Nephron progenitor cell (in vitro differentiated cells): ENCODE results near the gene ASAP2.

Source experiments
- DNase-seq: peaks from one replicate; pipeline ENCODE4 v3.0.0; 2021
- H3K27ac Mint-ChIP-seq: 2 replicates; pipeline ENCODE4 v1.8.0; 2021; ENCODE audit warnings: mild to moderate bottlenecking, moderate library complexity, mixed read lengths
- H3K27me3 Mint-ChIP-seq: 2 replicates; pipeline ENCODE4 v1.8.0; 2021; ENCODE audit warnings: mild to moderate bottlenecking, low read depth, mixed read lengths; ENCODE audit not compliant: poor library complexity
- H3K36me3 Mint-ChIP-seq: 2 replicates; pipeline ENCODE4 v1.8.0; 2021; ENCODE audit warnings: low read depth, mixed read lengths
- H3K4me1 Mint-ChIP-seq: 2 replicates; pipeline ENCODE4 v1.8.0; 2021; ENCODE audit warnings: mixed read lengths
- H3K4me3 Mint-ChIP-seq: 2 replicates; pipeline ENCODE4 v1.8.0; 2021; ENCODE audit warnings: mild to moderate bottlenecking, moderate library complexity, mixed read lengths
- H3K9me3 Mint-ChIP-seq: 2 replicates; pipeline ENCODE4 v1.8.0; 2021; ENCODE audit warnings: mild to moderate bottlenecking, moderate library complexity, mixed read lengths
- CTCF ChIP-seq: fragments of 200-600 bp; sonication (generic); IDR thresholded peaks from 2 replicates; pipeline ENCODE4 v1.5.0; 2021; ENCODE audit warnings: antibody characterized with exemption

Gene ASAP2

GRCh38 chr2:9192712-9193111 lies 13.9 kb upstream of the ASAP2 start:
- Mint-ChIP-seq H3K4me3 (no peak overlapping the region), H3K36me3 (no peaks in the 10 kb centered on the region), H3K27ac (no peak overlapping the region), H3K9me3 (peaks cover 5% of the 10 kb centered on the region), H3K27me3 (peaks cover 4% of the 10 kb centered on the region), H3K4me1 (peaks cover 36% of the 10 kb centered on the region)
- TF ChIP-seq CTCF = no peak
- DNase-seq = no peak

- no peak for TF ChIP-seq CTCF
- no peak for DNase-seq
- Mint-ChIP-seq H3K27me3 (peaks cover 4% of the 10 kb centered on the region), H3K27ac (no peak overlapping the region), H3K4me3 (no peak overlapping the region), H3K9me3 (peaks cover 8% of the 10 kb centered on the region), H3K4me1 (peaks cover 44% of the 10 kb centered on the region), H3K36me3 (no peaks in the 10 kb centered on the region)
Measured at GRCh38 chr2:9194352-9194751, 12.3 kb upstream of the ASAP2 start.

- H3K9me3 Mint-ChIP-seq = peaks cover 8% of the 10 kb centered on the region
- no peak overlapping the region for H3K27ac Mint-ChIP-seq
- TF ChIP-seq CTCF = no peak
- no peak overlapping the region for H3K4me3 Mint-ChIP-seq
- H3K36me3 Mint-ChIP-seq = no peaks in the 10 kb centered on the region
- no peak for DNase-seq
- H3K27me3 Mint-ChIP-seq = peaks cover 4% of the 10 kb centered on the region
- H3K4me1 Mint-ChIP-seq = peaks cover 44% of the 10 kb centered on the region
Measured at GRCh38 chr2:9196637-9197036, 10.0 kb upstream of the ASAP2 start.

- H3K36me3 Mint-ChIP-seq = no peaks in the 10 kb centered on the region
- H3K4me3 Mint-ChIP-seq = no peak overlapping the region
- peaks cover 35% of the 10 kb centered on the region for H3K4me1 Mint-ChIP-seq
- peaks cover 4% of the 10 kb centered on the region for H3K27me3 Mint-ChIP-seq
- peaks cover 8% of the 10 kb centered on the region for H3K9me3 Mint-ChIP-seq
- no peak for TF ChIP-seq CTCF
- H3K27ac Mint-ChIP-seq = no peak overlapping the region
- DNase-seq = no peak
Measured at GRCh38 chr2:9197916-9198315, 8.7 kb upstream of the ASAP2 start.

- H3K27ac Mint-ChIP-seq = no peak overlapping the region
Measured at GRCh38 chr2:9199716-9200632, 6.6 kb upstream of the ASAP2 start.

More at GRCh38 chr2:9199716-9200632, 6.6 kb upstream of the ASAP2 start:
- TF ChIP-seq CTCF = no peak
- H3K4me1 Mint-ChIP-seq = peaks cover 30% of the 10 kb centered on the region
- H3K36me3 Mint-ChIP-seq = no peaks in the 10 kb centered on the region
- H3K9me3 Mint-ChIP-seq = peaks cover 8% of the 10 kb centered on the region
- peaks cover 4% of the 10 kb centered on the region for H3K27me3 Mint-ChIP-seq
- DNase-seq = no peak
- H3K4me3 Mint-ChIP-seq = no peak overlapping the region
